Measurements from ENCODE around the gene CENPF.

Gene CENPF

DNA sequence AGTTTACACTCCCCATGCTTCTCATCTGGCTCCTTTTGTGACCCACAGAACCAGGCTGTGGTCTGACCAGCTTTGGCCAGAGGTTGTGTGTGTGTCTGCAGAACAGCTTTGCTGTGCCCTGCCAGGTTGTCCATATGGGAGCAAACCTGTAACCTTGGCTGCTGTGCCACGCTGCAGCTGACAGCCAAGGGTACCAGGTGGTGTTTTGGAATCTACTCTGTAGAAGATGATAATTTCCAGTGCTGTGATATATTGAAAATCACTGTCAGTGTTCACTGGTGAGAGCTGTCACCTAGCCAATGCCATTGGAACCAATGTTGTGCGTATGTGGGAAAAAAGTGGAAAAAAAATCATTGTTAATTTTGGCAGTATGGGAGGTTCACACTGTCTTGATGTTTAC, 18.2 kb downstream of the CENPF start:
- ATAC-seq: no peak

DNA sequence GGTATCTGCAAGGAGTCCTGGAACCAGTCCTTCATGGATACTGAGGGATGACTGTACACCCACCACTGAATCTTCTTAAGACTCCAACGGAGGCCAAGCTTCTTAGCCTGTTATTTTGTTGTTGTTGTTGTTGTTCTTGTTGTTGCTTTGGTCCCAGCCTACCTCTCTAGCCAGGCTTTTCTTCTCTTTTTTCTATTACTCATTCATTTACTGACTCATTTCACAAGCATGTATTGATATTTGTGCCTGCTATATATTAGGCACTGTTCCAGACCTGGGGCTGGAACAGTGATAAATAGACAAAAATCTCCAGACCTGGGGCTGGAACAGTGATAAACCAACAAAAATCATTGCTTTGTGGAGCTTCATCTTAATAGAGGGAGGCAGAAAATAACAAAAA, 20.4 kb downstream of the CENPF start:
- no peak for ATAC-seq

DNA sequence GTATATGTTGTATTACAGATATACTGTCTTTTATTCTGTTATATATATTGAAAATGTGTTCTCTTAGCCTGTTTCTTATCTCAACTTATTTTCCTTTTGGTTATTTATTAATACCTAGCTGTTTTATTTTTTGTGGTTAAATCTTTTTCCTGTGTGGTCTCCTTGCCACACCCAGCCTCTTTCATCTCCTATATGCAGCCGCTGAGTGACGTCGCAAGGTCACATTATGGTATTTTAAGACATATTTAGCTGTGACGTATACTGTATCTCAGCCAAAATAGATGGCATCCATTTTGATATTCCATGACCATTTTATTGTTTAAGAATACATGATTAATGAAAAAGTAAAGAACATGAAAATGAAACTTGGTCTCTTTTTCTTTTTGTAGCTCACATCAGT, 29.1 kb downstream of the CENPF start:
- peak; percentile 33 to 36 for ATAC-seq

DNA sequence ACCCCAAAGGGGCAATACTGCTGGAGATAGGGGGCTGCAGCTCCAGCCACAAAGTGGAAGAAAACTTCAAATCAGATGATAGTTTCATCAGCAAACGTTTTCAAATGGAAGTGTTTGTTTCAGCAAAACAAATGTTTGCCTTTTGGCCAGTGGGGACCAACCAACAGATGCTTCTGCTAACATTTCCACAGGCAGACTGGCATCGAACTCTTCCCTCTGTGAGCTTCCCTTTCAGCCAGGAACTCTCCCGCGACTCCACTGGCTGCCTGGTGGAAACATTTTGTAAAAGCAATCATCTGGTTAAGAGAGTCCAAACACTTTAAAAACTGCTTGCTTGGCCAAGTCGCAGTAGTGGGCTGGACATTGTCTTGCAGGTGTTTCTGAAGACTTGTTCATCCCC, 30.7 kb downstream of the CENPF start:
- no peak for ATAC-seq

DNA sequence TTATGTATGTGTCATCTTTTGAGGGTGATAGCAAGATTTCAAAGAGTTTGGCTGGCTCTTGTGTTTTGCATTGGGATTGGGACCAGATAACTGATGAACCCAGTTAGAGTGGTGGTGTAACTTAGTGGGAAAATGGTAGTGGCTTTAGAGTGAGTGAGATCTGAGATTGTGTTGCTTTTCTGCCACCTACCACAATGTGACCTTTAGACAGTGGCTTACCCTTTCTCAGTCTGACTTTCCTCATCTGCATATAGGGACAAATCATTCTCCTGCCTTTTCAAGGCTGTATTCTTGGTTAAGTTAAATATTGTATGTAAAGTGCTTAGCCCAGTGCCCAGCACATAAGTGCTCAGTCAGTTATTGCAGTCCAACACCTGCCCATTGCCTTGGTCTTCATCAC, 31.3 kb downstream of the CENPF start:
- peak; percentile 52 to 74 for ATAC-seq

DNA sequence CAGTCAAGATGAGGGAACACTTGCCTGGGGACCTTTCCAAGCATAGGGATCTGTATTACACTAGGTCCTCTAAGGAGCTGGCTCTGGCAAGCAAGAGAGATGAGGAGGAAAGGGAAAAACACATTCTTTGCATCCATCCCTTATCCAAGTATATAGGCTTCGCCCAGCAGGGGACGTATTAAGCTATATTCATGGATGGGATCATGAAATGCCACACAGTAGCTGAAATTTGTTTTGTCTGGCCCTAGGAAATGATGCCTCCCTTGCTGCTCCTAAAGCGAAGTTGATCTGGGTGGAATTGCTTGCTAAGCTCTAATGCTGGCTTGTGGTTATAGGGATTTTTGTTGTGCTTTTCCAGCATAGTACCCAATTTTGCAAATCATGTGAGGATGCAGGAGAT, 32.1 kb downstream of the CENPF start:
- no peak for ATAC-seq

DNA sequence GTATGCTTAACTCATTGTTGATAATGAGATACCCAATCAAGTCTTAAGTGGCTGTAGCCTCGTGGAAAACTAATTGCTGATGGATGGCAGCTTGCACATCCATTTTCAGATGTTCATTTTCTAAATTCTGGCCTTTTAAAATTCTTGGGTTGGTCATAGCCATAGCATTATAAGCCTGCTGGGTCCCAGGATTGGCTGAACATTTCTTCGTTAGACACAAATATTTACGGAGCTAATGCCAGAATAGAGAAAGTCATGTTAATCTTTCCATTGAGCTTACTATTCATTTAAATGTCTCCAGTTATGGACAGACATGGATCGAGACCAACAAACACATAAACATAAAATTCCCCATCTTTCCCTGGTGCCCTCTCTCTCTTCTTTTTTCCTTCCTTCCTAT, 32.5 kb downstream of the CENPF start:
- no peak for ATAC-seq

DNA sequence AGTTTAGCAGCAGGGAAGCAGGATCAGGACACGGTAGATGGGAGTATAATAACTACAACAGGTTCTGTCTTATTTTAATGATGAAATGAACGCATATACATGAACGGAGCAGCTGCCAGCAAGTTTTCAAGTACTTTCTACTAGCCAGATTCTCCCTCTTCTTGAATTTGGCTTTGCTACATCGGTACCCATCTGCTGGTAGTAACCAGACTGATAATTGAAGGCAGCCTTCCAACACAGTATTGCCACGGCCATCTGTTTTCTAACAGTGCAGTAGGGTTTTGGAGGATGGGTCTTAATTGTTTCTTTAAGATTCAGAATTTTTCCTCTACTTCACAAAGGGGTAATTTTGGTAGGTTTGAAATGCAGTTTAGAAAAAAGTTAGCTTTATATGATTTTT, 33.4 kb downstream of the CENPF start:
- ATAC-seq: no peak

DNA sequence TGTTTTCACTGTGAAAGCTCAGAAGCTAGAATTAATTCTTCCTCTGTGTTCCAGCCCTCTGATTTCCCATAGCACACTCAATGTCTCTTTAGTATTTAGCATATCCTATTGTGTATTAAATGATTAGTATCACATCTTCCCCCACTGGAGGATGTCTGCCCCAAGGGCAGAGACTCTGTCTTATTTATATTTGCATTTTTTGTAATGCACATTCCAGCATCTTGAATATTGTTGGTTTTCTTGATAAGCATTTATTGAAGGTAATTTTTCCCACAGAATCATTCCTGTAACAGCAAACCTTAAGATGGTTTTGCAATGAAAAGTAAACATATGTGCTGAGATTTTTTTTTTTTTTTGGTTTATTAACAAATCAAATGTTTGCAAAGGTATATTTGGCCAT, 34.1 kb downstream of the CENPF start:
- ATAC-seq: no peak

DNA sequence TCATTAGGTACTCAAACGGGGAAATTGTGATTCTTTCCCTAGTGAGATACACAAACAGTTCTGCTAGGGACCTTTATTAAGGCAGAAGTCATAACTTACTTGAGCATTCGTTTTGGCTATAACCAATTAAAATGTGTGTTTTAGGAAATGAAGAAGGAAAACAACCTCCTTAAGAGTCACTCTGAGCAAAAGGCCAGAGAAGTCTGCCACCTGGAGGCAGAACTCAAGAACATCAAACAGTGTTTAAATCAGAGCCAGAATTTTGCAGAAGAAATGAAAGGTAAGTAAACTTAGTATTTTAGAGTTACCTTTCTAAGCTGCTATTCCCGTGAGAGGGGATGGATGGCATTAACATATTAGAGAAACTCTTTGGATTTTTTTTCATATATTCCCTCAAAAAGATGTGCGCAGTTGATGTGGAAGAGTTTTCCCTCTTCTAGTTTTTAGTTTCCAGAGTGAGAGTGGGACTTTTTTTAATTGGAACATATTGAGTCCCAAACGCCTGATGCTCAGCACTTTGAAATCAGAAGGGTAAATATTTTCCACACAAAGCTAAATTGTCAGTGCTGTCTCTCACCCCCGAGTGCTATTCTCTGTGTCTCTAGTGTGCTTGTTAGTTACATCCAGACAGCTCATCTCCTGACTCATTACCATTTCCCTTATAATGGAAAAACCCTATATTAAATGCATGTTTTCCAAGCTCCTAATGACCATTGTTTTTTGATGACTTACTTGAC, 34.9 kb downstream of the CENPF start:
- ATAC-seq: peak in 1 of 2 donors; percentile 9

DNA sequence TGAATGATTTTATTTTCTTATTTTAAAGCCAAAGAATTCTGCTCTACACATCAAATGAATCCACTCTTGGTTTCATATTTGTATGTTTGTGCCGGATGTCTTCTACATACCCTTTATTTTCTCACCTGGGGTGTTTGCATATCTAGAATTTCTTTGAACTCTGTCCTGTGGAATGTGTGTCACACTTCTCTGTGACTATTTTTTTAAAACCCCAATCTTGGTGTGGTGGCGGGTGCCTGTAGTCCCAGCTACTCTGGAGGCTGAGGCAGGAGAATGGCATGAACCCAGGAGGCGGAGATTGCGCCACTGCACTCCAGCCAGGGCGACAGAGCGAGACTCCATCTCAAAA, 35.4 kb downstream of the CENPF start:
- peak in 1 of 2 donors; percentile 15 for ATAC-seq

DNA sequence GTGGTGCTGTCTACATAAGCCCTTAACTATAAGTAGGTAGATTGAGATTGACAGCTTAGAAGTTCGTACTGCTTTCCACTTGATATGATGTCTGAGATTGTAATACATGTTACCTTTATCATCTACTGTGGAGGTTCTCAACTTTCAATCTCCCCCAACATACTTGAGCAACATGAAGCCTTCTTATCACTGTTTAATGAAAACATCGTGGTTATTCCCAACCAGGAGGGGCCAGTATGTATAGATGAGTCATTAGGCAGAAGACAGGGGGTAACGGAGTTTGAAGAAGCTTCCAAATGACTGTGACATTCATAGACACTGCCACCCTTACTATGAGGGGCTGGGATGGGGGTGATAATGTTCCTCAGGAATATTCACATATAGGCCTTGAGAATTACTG, 36.0 kb downstream of the CENPF start:
- ATAC-seq: no peak

DNA sequence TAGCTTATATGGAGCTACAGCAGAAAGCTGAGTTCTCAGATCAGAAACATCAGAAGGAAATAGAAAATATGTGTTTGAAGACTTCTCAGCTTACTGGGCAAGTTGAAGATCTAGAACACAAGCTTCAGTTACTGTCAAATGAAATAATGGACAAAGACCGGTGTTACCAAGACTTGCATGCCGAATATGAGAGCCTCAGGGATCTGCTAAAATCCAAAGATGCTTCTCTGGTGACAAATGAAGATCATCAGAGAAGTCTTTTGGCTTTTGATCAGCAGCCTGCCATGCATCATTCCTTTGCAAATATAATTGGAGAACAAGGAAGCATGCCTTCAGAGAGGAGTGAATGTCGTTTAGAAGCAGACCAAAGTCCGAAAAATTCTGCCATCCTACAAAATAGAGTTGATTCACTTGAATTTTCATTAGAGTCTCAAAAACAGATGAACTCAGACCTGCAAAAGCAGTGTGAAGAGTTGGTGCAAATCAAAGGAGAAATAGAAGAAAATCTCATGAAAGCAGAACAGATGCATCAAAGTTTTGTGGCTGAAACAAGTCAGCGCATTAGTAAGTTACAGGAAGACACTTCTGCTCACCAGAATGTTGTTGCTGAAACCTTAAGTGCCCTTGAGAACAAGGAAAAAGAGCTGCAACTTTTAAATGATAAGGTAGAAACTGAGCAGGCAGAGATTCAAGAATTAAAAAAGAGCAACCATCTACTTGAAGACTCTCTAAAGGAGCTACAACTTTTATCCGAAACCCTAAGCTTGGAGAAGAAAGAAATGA, 37.6 kb downstream of the CENPF start:
- ATAC-seq: no peak

DNA sequence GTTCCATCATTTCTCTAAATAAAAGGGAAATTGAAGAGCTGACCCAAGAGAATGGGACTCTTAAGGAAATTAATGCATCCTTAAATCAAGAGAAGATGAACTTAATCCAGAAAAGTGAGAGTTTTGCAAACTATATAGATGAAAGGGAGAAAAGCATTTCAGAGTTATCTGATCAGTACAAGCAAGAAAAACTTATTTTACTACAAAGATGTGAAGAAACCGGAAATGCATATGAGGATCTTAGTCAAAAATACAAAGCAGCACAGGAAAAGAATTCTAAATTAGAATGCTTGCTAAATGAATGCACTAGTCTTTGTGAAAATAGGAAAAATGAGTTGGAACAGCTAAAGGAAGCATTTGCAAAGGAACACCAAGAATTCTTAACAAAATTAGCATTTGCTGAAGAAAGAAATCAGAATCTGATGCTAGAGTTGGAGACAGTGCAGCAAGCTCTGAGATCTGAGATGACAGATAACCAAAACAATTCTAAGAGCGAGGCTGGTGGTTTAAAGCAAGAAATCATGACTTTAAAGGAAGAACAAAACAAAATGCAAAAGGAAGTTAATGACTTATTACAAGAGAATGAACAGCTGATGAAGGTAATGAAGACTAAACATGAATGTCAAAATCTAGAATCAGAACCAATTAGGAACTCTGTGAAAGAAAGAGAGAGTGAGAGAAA, 38.4 kb downstream of the CENPF start:
- ATAC-seq: no peak

DNA sequence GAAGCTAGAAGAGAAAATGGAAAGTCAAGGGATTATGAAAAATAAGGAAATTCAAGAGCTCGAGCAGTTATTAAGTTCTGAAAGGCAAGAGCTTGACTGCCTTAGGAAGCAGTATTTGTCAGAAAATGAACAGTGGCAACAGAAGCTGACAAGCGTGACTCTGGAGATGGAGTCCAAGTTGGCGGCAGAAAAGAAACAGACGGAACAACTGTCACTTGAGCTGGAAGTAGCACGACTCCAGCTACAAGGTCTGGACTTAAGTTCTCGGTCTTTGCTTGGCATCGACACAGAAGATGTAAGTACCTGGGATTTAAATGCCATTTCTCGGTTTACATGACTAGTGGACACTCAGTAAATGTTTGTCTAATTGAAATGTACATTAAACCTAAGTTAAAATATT, 40.0 kb downstream of the CENPF start:
- ATAC-seq: no peak

DNA sequence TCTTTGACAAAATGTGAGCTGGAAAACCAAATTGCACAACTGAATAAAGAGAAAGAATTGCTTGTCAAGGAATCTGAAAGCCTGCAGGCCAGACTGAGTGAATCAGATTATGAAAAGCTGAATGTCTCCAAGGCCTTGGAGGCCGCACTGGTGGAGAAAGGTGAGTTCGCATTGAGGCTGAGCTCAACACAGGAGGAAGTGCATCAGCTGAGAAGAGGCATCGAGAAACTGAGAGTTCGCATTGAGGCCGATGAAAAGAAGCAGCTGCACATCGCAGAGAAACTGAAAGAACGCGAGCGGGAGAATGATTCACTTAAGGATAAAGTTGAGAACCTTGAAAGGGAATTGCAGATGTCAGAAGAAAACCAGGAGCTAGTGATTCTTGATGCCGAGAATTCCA, 42.7 kb downstream of the CENPF start:
- no peak for ATAC-seq

DNA sequence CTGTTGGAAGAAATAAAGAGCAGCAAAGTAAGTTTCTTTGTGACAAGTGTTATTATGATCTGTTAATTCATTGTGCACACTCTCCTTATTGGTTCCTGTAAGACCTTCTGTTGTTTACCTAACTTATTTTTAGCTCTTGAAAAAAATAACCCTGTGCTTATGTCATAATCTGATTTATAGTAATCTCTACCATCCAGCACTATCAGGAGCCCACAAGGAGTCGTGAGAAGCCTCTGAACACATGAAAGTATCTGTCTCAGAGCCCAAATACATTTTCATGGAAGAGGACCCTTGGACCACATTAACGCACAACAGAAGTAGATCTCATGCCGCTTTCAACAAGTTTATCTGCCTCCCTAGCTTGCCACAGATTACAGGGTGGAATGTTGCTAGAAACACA, 45.8 kb downstream of the CENPF start:
- no peak for ATAC-seq

DNA sequence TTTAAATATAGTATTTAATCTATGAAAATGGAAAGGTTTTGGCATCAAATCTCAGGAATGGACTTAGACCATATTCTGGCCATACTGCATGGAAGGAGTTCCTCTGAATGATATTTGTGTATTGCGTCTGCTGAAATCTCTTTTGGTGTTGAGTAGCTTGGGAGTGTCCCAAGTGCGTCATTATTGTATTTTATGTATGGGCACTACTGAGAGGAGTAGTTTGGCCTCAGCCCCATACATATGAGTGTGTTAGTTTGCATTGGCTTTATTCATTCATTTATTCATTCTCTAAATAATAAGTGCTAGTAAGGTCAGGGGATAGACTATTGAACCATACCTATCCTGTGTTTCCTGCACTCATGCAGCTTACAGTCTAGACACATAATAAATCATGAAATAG, 46.6 kb downstream of the CENPF start:
- no peak for ATAC-seq

DNA sequence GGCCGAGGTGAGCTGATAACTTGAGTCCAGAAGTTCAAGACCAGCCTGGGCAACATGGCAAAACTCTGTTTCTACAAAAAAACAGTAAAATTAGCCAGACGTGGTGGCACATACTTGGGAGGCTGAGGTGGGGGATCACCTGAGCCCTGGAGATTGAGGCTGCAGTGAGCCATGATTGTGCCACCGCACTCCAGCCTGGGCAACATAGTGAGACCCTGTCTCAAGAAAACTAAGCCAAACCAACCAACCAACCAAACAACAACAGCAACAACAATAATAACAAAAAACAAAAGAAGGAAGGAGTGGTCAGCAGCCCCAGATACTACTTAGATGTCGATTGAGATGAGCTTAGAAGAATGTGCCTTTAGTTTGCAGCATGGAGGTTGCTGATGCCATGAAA, 47.7 kb downstream of the CENPF start:
- ATAC-seq: no peak

DNA sequence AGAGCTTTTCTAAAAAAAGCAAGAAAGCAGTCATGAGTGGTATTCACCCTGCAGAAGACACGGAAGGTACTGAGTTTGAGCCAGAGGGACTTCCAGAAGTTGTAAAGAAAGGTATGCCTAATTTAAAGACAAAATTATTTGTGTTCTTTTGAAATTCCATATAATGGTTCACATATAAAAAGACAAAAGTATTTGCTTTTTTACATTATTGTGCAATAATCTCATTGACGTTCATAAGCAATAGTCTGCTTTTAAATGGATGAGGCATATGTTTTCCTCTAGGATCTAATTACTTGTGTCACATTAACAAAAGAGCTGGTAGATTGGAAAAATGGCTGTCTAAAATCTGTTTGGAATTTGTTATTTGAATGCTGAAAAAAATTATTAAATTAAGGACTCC, 54.3 kb downstream of the CENPF start:
- ATAC-seq: no peak

DNA sequence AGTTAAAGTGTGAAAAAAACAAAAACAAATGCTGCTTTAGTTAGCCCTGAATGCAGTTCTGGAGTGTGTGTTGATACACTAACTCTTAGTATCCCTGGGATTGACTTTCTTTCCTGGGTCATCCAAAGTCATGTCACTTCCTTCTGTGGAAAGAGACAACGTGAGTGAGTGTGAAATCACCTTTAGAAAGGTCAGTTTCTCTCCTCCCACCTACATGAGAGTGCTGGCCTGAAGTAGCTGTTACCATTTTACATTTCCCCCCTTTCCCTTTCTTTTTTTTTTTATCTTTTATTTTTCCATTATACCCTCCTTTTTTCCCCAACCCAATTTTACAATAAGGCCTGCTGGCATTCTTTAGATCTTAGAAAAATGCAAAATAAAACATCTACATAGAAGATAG, 55.2 kb downstream of the CENPF start:
- no peak for ATAC-seq

DNA sequence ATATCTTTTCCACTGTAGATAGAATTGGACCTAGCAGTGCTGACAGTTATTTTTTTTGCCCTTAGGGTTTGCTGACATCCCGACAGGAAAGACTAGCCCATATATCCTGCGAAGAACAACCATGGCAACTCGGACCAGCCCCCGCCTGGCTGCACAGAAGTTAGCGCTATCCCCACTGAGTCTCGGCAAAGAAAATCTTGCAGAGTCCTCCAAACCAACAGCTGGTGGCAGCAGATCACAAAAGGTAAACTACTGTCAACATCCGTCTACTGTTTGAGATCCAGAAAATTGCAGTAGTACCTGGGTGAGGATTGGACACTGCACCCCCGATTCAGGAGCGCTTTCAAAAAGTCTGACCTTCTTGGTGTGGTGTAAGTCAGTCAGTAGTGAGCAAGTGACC, 55.8 kb downstream of the CENPF start:
- ATAC-seq: no peak

DNA sequence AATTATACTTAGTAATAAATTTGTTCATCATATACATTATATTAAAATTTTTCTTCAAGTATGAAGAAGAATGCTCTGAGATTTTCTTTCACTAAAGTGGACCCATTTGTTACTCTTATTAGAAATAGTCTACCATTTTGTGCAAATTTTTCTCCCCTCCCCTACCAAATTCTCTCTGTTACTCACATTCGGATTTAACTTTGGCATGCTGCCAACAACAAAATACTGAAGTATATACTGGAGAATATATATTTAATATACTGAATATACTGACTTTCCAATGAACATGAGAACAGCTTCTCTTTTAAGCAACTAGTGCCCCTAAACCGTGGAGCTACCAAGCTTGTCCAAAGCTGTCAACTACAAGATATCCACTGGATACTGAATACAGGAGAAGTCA, 57.2 kb downstream of the CENPF start:
- no peak for ATAC-seq

DNA sequence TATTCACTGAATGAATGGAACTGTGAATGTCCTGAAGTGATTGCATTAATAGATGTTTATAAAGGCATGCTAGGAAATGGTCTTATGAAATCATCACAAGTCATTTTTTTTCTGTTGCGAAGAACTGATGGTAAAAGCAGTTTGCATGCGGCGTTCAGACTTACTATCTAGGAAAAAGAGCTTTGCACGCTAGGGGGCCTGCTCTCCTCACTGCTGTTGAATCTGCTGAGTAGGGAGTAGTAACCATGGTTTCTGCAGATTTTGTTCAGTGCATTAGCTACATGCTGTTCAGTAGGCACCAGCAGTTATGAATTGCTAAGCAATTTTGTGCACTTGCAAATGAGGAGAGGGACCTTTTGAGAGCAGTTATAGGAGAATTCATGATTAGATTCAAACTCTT, 57.9 kb downstream of the CENPF start:
- no peak for ATAC-seq

All from activated CD4-positive, CD25-positive, alpha-beta regulatory T cell treated with anti-CD3 and anti-CD28 coated beads, Interleukin-2, amount 50 U/mL, for 24 hours (primary cell).